ENCODE data around the gene TP53BP2.

TP53BP2 gene

DNA sequence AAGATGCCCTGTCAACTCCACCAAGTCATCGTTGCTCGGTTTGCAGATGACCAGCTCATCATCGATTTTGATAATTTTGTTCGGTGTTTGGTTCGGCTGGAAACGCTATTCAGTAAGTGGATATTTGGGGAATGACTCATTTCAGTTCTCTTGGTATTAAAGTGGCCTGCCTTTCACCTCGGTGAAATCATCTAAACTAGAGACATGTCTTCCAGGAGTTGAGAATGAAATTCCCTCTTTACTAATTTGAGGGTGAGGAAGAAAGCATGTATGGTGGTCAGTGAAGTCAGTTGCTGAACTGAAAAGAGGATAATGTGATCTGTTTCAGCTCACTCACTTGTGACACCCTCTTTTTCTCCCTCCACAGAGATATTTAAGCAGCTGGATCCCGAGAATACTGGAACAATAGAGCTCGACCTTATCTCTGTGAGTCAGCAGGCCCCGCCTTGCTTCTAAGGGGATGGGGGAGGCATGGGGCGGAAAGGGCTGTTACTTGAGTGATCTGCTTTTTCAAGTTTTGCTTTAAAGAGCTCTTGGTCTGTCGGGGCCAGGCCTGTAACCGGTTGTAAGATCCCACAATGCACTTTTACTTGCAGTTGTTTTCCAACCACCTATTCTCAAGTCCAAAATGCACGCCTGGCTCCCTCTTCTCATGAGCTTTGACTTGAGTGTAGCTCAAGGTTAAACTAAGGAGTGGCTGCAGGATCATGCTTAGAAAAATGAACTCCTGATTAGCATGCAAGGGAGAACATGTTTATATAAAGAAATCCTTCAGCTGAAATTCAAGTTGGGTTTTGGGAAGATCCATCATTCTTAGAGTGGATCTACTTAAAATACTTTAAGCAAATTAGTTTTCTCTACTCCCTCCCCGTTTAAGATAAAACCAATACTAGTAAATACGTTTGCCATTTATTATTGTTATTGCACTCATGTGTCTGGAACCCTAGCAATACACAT lies 73.7 kb downstream of the TP53BP2 start:
- H3K27ac ChIP-seq: peak overlapping the region; percentile 74
- ChIA-PET POLR2A (ENCODE audit: low non-redundant PET) (interaction anchor here (0.6 kb wide), 1 partner anchor 496 kb away, joined by 11 read pairs; no protein-coding TSS in a partner anchor), CTCF (interaction anchor here (0.7 to 1.0 kb wide), 3 partner anchors 33 to 140 kb away, joined by 3 to 4 read pairs (median 3); no protein-coding TSS in a partner anchor)
- TF ChIP-seq, protein P1, sequence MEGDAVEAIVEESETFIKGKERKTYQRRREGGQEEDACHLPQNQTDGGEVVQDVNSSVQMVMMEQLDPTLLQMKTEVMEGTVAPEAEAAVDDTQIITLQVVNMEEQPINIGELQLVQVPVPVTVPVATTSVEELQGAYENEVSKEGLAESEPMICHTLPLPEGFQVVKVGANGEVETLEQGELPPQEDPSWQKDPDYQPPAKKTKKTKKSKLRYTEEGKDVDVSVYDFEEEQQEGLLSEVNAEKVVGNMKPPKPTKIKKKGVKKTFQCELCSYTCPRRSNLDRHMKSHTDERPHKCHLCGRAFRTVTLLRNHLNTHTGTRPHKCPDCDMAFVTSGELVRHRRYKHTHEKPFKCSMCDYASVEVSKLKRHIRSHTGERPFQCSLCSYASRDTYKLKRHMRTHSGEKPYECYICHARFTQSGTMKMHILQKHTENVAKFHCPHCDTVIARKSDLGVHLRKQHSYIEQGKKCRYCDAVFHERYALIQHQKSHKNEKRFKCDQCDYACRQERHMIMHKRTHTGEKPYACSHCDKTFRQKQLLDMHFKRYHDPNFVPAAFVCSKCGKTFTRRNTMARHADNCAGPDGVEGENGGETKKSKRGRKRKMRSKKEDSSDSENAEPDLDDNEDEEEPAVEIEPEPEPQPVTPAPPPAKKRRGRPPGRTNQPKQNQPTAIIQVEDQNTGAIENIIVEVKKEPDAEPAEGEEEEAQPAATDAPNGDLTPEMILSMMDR (conservative IDR thresholded peaks at IDR 0.05; ENCODE audit: low read depth): no peak
- DNase-seq (ENCODE audit: low spot score): peak; percentile 76

DNA sequence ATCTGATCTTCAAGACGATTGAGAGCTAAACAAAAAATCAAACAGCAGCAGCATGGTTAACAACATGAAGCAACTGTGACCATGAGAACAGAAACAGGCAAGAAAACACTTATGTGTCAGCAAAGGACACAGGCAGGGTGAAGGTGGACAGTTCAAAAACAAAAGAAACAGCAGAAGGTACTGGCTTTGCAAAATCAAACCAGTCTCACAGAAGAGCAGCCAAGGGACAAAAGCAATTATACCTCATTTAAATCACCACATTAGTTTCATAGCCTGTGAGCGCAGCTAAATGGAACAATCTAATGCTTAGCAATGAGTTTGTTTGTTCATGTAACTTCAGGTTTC lies 74.3 kb downstream of the TP53BP2 start:
- TF ChIP-seq, protein P1 (conservative IDR thresholded peaks at IDR 0.05; ENCODE audit: low read depth): no peak
- ChIA-PET CTCF (interaction anchor here (0.7 to 1.0 kb wide), 3 partner anchors 34 to 139 kb away, joined by 3 to 4 read pairs (median 3); no protein-coding TSS in a partner anchor), POLR2A (ENCODE audit: low non-redundant PET) (interaction anchor here (0.6 kb wide), 1 partner anchor 496 kb away, joined by 11 read pairs; no protein-coding TSS in a partner anchor)
- no peak for DNase-seq (ENCODE audit: low spot score)
- peak overlapping the region; percentile 84 for H3K27ac ChIP-seq

DNA sequence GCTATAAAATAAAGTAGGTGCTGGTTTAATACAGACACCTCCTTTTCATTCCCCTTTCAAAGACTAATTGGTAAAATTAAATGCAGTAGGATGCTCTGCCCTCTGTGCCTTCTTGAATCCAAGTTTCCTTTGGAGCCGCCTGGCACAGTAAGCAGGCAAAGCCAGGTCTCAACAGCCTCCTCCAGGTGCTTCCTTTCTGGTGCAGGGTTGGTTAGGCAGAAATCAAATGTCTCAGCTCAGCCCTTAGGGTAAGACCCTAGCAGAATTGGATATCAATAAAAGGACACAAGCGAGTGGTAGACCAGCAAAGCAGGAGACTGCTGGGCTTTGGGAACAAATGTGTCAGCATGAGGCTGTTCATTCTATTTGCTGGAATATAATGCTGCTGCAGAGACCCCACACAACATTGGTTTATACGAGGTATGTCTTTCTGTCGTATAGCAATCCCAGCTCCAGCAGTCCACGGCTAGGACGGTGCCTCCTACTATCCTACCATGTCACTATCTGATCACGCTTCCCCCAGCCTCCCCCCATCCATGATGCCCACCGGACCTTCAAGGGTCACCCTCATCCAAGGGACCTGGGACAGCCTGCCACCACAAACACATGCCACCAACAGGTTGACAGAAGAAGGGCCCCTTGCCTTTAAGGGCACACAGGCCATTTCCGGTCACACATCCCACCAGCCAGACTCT lies 75.0 kb downstream of the TP53BP2 start:
- CTCF ChIA-PET: interaction anchor here (0.7 to 1.0 kb wide), 2 partner anchors 34 to 93 kb away, joined by 3 to 4 read pairs; no protein-coding TSS in a partner anchor
- peak overlapping the region; percentile 84 for H3K27ac ChIP-seq
- TF ChIP-seq, protein P1 (conservative IDR thresholded peaks at IDR 0.05; ENCODE audit: low read depth): no peak
- POLR2A ChIA-PET (ENCODE audit: low non-redundant PET): no interaction called here
- DNase-seq (ENCODE audit: low spot score): no peak

DNA sequence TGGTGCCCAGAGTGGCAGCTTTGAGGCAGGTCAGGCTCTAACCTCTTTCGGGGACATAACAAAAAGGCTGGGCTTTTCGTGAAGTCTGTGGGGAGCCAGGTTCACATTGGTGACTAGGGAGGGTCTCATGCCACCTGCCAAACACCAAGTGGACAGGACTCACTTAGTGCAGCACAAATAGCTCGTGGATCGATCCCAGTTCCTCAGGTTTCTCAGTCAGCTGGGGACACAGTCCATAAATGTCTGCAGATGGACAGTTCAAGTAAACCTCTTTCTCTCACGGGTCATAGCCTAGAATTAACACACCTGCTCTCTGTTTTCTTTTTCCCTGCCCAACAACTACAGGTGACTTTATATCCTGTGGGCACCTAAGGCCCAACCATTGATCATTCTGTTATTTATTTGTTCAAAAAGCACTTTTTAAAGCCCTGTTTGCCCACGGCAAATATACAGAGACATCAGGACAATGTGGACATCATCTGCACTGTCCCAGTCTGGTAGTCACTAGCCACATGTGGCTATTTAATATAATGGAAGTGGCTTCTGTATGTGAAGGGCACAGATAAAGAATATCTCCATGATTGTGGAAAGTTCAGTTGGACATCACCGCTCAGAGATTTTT lies 79.9 kb downstream of the TP53BP2 start:
- H3K27ac ChIP-seq: 0 out of 2 replicates have a peak overlapping the region, but pooled peaks have one; percentile 23
- ChIA-PET CTCF (no interaction called here), POLR2A (ENCODE audit: low non-redundant PET) (no interaction called here)
- no peak for DNase-seq (ENCODE audit: low spot score)
- TF ChIP-seq, protein P1 (conservative IDR thresholded peaks at IDR 0.05; ENCODE audit: low read depth): no peak

DNA sequence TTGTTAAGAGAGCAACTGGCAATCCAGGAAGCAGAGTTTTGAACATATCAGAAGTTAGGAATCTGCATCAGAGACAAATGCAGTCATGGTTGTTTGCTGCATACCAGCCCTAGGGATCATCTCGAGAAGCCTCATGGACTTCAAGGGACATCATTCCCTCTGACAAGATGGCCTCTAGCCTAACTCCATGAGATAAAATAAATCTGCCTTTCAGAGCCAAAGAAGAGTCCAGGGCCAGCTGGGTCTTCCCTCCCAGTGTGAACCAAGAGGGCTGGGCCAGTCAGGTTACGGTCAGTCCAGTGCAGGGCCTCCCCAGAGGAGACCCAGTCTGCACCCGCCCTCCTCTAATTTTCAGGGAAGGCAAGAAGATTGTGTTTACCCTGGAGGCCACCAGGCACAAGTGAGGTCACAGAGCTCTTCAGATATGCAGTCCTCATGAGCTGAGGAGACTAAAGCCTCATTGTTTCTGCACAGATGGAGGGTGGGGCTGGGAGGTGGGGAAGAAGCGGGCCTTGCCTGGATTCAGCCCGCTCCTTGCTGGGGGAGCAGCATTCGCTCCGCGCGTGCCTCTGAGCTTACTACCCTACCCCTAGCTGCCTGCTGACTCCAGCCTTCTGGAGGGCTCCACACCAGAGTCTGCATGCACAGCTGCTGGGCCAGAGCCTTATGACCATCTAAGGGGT lies 80.6 kb downstream of the TP53BP2 start:
- TF ChIP-seq, protein P1 (conservative IDR thresholded peaks at IDR 0.05; ENCODE audit: low read depth): no peak
- 0 out of 2 replicates have a peak overlapping the region, but pooled peaks have one; percentile 23 for H3K27ac ChIP-seq
- no peak for DNase-seq (ENCODE audit: low spot score)
- POLR2A ChIA-PET (ENCODE audit: low non-redundant PET): no interaction called here
- CTCF ChIA-PET: no interaction called here

Data from RWPE1 (cell line).